HG03039 (cell line): ENCODE measurements around the gene TAP2.
A peak's percentile ranks its signal among the peaks of the same experiment; 100 is the strongest.
"Not testable (repeated sequence)": the region's sequence is repeated elsewhere in the genome, so short reads cannot be mapped to it uniquely, and the experiment has no call there.

Source experiments
- ATAC-seq: cut with Tn5 transposase; IDR thresholded peaks from one replicate; pipeline ENCODE4 v1.9.1; 2021; ENCODE audit warnings: mild to moderate bottlenecking, moderate library complexity; ENCODE audit not compliant: unreplicated experiment

TAP2 gene

DNA sequence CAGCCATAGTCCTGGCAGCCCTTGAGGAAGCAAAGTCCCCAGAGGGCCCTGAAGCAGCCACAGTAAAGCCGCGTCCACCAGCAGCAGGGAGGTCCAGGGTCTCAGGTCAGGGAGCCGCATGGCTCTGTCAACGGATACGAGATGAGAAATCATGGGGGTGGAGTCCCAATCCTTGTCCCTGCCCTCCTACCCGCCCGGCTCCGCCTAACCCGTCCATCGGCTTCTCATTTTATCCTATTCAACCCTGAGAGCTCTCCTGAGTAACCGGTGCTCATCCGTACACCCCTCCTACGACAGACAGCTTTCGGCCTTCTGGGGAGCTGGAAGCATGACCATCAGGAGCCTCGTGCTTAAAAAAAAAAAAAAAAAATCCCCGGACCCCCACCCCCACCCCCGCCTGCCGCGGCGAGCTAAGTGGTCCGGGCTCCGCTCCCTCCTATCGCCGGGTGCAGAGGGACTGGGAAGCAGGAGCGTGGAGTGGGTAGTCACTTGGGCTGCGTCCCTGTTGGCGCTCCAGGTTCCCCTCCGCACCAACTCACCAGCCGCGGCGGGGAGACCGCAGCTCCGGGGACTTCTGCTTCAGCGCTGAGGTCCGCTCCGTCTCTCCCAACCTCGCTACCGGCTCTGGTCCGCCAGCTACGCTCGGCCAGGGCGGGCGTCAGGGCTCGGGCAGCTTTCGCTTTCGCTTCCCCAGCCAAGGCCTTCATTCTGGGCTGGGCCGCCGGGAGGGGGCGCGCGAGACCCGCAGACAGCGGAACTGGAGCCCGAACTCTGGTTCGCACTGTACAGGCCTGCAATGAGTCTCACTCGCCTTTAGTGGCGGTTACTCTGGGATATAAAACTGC is at the start of gene TAP2:
Gene TAP2 (minus strand): TSS at position 626 of the 845 bp plus-strand sequence. CDS start 506 bp downstream, at position 120.
- peak; percentile 75 for ATAC-seq

DNA sequence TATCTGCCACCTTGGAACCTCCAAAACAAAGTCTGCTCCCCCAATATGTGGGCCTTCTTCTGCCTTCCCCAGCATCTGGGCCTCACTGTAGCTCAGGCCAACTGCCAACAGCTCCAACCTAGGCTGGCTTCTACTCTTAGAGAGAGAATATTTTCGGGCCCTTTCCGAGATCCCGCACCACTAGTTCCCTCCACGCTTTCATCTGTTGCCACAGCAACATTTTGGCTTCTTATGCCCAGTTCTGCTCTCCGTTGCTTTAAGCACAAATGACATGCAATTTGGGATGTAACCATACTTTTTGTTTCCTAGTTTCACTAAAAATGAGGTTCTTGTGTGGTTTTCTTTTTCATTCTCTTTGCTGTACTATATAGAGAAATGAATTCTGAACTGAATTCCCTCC is 49.1 kb upstream of the TAP2 start:
- no peak for ATAC-seq

GRCh38 chr6:32886681-32887383 is 48.3 kb upstream of the TAP2 start:
- no peak for ATAC-seq

DNA sequence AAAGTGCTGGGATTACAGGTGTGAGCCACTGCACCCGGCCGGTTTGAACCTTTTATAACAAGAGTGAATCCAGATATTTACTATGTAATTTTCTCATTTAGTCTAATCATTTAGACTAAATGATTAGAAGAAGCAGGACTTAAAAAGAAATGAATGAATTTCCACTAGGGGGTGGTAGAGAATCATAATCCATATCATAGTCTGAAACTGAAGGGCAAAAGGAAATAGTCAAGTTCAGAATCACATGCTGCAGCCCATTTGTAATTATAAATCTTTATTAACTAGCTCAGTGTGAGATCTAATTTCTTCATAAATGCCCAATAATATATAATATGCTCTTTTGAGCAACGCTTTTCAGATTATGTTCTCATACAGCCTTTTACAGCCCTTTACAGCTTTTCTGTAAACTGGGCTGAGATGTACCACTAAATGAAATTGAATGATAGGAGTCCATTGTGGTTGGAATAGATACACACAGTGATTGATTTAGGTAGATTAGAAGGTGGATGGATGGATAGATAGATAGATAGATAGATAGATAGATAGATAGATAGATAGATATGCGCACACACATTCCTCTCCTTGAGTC is 47.3 kb upstream of the TAP2 start:
- ATAC-seq = no peak

DNA sequence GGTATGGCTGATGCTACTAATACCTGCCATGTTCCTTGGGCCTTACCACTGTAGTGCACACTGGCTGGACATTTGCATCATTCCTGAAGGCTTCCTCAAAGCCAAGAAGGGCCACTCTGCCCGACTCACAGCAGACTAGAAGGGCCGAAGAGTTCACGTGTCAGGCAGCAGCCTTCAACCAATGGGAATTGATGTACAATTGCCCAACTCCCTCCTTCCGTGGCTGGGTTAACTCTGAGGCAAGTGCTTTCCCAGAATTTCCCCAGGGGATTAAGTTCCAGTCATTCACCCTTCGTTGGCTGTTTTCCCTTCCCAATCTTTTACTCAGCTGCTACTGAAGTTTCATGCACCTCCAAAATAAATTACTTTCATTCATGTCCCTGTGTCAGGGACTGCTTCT is 45.2 kb upstream of the TAP2 start:
- no peak for ATAC-seq

DNA sequence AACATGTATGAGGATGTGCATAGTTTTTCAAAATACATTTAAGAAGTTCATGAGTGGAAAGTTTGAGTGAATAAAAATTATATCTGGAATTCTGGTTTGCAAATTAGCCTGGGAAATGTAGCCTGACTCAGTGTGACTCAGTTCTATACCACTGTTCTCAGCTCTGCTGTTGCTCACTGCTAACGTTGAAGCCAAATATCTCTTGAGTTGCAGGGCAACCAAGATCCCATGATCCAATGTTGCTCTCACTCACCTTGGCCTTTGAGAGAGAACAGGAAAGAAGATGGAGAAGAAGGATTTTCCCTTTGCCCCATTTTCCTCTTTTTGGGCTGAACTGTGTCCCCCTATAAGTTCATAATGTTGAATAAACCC is 44.3 kb upstream of the TAP2 start:
- no peak for ATAC-seq

- not testable (repeated sequence) for ATAC-seq
Measured at GRCh38 chr6:32880962-32881361, 42.4 kb upstream of the TAP2 start.

DNA sequence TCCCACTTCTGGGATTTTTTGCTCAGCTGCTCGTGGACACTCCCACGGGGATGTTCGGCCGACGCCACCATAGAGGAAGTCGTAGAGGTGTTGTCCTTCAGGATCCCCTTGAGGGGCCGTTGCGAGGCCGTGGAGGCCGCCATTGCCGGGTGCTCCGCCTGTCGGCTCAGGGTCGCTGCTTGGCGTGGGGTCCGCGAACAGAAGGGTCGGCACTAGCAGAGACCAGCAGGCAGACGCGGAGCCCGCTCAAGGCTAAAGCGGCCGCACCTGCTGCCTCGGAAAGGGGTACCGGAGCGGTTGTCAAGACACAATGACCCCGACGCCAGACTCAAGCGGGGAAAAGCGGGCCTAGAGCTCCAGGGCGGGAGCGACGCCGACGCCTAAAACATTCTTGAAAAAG is 41.2 kb upstream of the TAP2 start:
- no peak for ATAC-seq

DNA sequence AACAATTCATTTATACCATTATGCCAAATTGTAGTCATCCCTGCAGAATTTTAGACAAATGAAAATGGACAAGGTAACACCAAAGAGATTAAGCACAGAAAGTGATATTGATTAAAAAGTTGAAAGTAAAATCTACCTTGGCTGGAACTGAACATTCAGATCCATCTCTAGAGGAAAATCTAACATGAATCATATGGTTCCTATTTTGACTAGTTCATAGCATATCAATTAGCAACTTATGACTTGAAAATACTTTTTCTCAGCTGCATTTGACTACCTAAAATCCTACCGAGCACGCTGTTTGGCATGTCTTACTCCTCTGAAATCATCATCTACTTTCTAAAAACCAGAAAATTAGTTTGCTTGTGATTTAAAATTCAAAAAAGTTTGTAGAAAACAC is 38.1 kb upstream of the TAP2 start:
- no peak for ATAC-seq

DNA sequence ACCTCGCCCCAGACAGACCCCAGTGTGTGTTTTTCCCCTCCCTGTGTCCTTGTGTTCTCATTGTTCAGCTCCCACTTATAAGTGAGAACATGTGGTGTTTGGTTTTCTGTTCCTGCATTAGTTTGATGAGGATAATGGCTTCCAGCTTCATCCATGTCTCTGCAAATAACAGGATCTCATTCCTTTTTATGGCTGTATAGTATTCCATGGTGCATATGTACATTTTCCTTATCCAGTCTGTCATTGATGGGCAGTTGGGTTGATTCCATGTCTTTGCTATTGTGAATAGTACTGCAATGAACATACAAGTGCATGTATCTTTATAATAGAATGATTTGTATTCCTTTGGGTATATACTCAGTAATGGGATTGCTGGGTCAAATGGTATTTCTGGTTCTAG is 35.4 kb upstream of the TAP2 start:
- ATAC-seq = not testable (repeated sequence)

- ATAC-seq = no peak
Measured at GRCh38 chr6:32868257-32868788, 29.8 kb upstream of the TAP2 start.

- ATAC-seq = no peak
Measured at GRCh38 chr6:32867554-32868256, 29.2 kb upstream of the TAP2 start.

DNA sequence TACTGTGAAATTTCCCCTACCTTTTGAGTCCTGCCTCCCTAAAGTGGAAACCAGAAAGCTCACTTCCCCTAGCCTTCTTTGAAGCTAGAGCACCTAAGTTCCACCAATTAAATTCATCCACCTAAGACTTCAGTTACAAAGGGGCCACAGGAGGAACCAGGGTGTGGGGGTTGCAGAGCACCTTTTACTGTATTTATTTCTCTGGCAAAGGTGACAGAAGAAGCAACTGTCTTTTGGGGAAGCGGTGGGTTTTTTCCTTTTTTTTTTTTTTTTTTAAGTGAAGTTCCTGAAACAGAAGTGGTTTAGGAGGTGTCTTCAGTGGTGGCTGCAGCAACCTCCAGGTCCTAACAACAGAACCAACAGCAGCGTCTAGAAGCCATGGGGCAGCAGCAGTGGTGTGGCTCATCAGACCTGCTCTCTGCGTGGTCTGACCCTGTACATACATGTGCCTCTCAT is 28.5 kb upstream of the TAP2 start:
- no peak for ATAC-seq

GRCh38 chr6:32865724-32866443 is 27.3 kb upstream of the TAP2 start:
- no peak for ATAC-seq

- no peak for ATAC-seq
Measured at GRCh38 chr6:32862725-32863124, 24.2 kb upstream of the TAP2 start.

- ATAC-seq = no peak
Measured at GRCh38 chr6:32860674-32861073, 22.1 kb upstream of the TAP2 start.

DNA sequence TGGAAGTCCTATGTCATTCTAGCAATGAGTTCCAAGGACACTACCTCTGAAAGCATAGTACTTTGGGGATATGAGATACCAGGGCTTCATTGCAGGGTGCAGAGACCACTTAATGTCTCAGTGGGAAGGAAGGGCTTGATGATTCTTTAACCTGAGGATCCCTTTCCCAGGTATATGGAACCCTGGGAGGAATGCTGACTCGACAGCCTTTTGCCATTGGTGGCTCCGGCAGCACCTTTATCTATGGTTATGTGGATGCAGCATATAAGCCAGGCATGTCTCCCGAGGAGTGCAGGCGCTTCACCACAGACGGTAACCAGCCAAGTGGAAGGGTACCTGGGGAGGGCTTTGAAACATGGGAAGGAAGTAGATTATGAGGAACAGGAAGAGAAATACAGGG is 19.7 kb upstream of the TAP2 start:
- no peak for ATAC-seq

- no peak for ATAC-seq
Measured at GRCh38 chr6:32857156-32857891, 18.8 kb upstream of the TAP2 start.

DNA sequence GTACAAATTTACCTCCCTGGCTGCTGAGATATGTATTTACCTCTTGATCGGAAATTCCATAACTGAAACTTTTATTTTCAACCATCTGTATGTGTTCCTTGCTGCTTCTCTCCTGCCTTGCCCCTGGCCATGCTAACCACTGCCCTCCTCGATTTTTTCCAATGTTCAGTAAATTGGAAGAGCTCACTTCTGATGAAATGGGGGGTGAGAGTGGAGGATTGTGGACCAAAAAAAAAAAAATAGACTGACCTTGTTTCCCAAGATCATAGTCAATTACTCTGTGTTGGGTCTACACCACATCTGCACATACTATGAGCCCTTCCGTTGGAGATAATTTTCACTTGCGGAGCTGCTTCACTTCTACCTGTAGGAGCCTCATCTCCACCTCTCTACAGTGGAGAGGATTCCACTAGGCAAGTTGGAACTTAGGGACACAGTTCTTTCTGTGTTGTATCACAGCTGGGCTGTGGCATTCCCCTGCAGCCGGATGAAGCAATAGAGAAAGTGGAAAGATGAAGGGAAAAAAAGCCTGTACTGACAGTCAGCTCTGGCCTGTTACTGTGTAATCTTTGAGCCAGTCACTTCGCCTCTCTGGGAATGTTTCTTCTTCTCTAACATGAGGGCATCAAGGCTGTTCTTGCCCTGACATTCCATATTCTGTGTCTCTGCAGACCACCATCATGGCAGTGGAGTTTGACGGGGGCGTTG is 17.1 kb upstream of the TAP2 start:
- no peak for ATAC-seq
